H1 (cell line): ENCODE data around the gene OPCML. TPM values are rescaled to one million over a fixed set of nuclear protein-coding genes. Genes with fewer than 3 reads are reported as not detected.

Source experiments
- CTCF ChIA-PET: fragments of 300-600 bp; sonication (Branson Sonifier 250); formaldehyde crosslinking; loops from one replicate; lab custom pipeline; 2021; ENCODE audit not compliant: partially characterized antibody; lab: Charles Lee
- POLR2A ChIA-PET: fragments of 300-600 bp; sonication (Branson Sonifier 250); formaldehyde crosslinking; loops from one replicate; lab custom pipeline; 2021; ENCODE audit warnings: inconsistent platforms; ENCODE audit not compliant: partially characterized antibody; lab: Charles Lee
- DNase-seq, 2 experiments: peaks; one replicate each; pipeline versions ENCODE4 v3.0.0 to v3.0.0-alpha.2; 2010 to 2022; ENCODE audit warnings: low spot score in 2 of 2, low read depth in 1 of 2, mixed read lengths in 1 of 2
- FAIRE-seq: peaks from 2 replicates; lab custom pipeline; 2011; peaks lifted over from hg19 to GRCh38; lab: Jason Lieb, UNC
- H2AFZ ChIP-seq: 2 replicates; pipeline ENCODE4 v1.8.1; 2012; ENCODE audit warnings: low read length, inconsistent platforms
- H2AK5ac ChIP-seq: 2 replicates; pipeline ENCODE4 v1.6.1; 2013; ENCODE audit warnings: low read depth, low read length
- H2BK120ac ChIP-seq: replicated peaks from 2 replicates; pipeline ENCODE3; 2013; ENCODE audit warnings: low read depth, low read length, inconsistent platforms
- H2BK12ac ChIP-seq: 2 replicates; pipeline ENCODE4 v1.6.1; 2013; ENCODE audit warnings: low read depth, low read length
- H2BK15ac ChIP-seq: 2 replicates; pipeline ENCODE4 v1.6.1; 2013; ENCODE audit warnings: low read length
- H2BK20ac ChIP-seq: 2 replicates; pipeline ENCODE4 v1.6.1; 2013; ENCODE audit warnings: low read length
- H2BK5ac ChIP-seq: 2 replicates; pipeline ENCODE4 v1.6.1; 2013; ENCODE audit warnings: low read depth, low read length
- H3K14ac ChIP-seq: 2 replicates; pipeline ENCODE4 v1.6.1; 2013; ENCODE audit warnings: inconsistent platforms; ENCODE audit not compliant: insufficient read length
- H3K18ac ChIP-seq: 2 replicates; pipeline ENCODE4 v1.6.1; 2013; ENCODE audit warnings: low read length; ENCODE audit errors: extremely low read depth
- H3K23ac ChIP-seq: 2 replicates; pipeline ENCODE4 v1.6.1; 2013; ENCODE audit warnings: inconsistent platforms; ENCODE audit not compliant: insufficient read length
- H3K23me2 ChIP-seq: 2 replicates; pipeline ENCODE4 v1.6.1; 2013; ENCODE audit warnings: low read depth, low read length
- H3K27ac ChIP-seq: 2 replicates; pipeline ENCODE4 v1.6.1; 2011; ENCODE audit warnings: low read depth, low read length, inconsistent platforms
- H3K27me3 ChIP-seq, 4 experiments: replicated peaks in 1 of 4; 1 replicate in 1 of 4; 2 replicates in 3 of 4; pipeline versions ENCODE4 v1.6.1 to v1.8.1; 2011 to 2013; ENCODE audit warnings: low read length in 3 of 4, mild to moderate bottlenecking in 3 of 4, inconsistent platforms in 2 of 4, mixed read lengths in 2 of 4, moderate library complexity in 1 of 4; ENCODE audit not compliant: control insufficient read depth in 3 of 4, insufficient read depth in 3 of 4; ENCODE audit errors: extremely low read depth in 1 of 4
- H3K36me3 ChIP-seq, 4 experiments: 2 replicates each; pipeline versions ENCODE4 v1.6.1 to v1.8.1; 2011 to 2013; ENCODE audit warnings: mild to moderate bottlenecking in 4 of 4, low read length in 3 of 4, moderate library complexity in 2 of 4, control low read depth in 1 of 4, inconsistent platforms in 1 of 4; ENCODE audit not compliant: insufficient read depth in 4 of 4, control insufficient read depth in 2 of 4
- H3K4ac ChIP-seq: replicated peaks from 2 replicates; pipeline ENCODE3; 2013; ENCODE audit warnings: low read length, low read depth, mixed read lengths, inconsistent platforms; ENCODE audit not compliant: insufficient read length
- H3K4me1 ChIP-seq, 4 experiments: replicated peaks in 1 of 4; 1 replicate in 1 of 4; 2 replicates in 3 of 4; pipeline versions ENCODE4 v1.6.1 to v1.8.1; 2011 to 2013; ENCODE audit warnings: low read length in 3 of 4, inconsistent platforms in 2 of 4, mixed read lengths in 1 of 4; ENCODE audit not compliant: insufficient read depth in 4 of 4, control insufficient read depth in 3 of 4
- H3K4me2 ChIP-seq, 2 experiments: 2 replicates each; pipeline versions ENCODE4 v1.6.1 to v1.8.1; 2011 to 2013; ENCODE audit warnings: low read depth in 2 of 2, low read length in 2 of 2, control low read depth in 1 of 2, inconsistent platforms in 1 of 2, mild to moderate bottlenecking in 1 of 2; ENCODE audit not compliant: insufficient read depth in 1 of 2
- H3K4me3 ChIP-seq, 4 experiments: fragments of 200-600, 300-600 bp in 1 of 4; sonication (generic), shearing (Covaris generic), sonication (Bioruptor Twin) in 1 of 4; 2 replicates each; pipeline versions ENCODE4 v1.5.1 to v1.8.1; 2011 to 2016; ENCODE audit warnings: low read length in 4 of 4, low read depth in 3 of 4, control low read depth in 2 of 4, inconsistent platforms in 2 of 4, mild to moderate bottlenecking in 2 of 4, mixed read lengths in 1 of 4, moderate library complexity in 1 of 4; ENCODE audit not compliant: insufficient read depth in 2 of 4; ENCODE audit errors: extremely low read depth in 1 of 4
- H3K56ac ChIP-seq: replicated peaks from 2 replicates; pipeline ENCODE3; 2013; ENCODE audit warnings: low read depth, mild to moderate bottlenecking, mixed read lengths, low read length, inconsistent platforms; ENCODE audit not compliant: insufficient read length
- H3K79me1 ChIP-seq: 2 replicates; pipeline ENCODE4 v1.6.1; 2013; ENCODE audit warnings: low read depth, low read length, control low read depth
- H3K79me2 ChIP-seq, 2 experiments: 2 replicates each; pipeline versions ENCODE4 v1.6.1 to v1.8.1; 2012 to 2013; ENCODE audit warnings: low read length in 2 of 2, mild to moderate bottlenecking in 2 of 2, inconsistent platforms in 1 of 2; ENCODE audit not compliant: insufficient read depth in 2 of 2, control insufficient read depth in 1 of 2
- H3K9ac ChIP-seq, 4 experiments: replicated peaks in 1 of 4; 1 replicate in 1 of 4; 2 replicates in 3 of 4; pipeline versions ENCODE4 v1.6.1 to v1.8.1; 2011 to 2013; ENCODE audit warnings: low read depth in 3 of 4, low read length in 3 of 4, control low read depth in 2 of 4, mild to moderate bottlenecking in 2 of 4, moderate library complexity in 2 of 4, inconsistent platforms in 1 of 4; ENCODE audit errors: extremely low read depth in 1 of 4
- H3K9me3 ChIP-seq, 2 experiments: 2 replicates each; pipeline versions ENCODE4 v1.6.1 to v1.8.1; 2012 to 2013; ENCODE audit warnings: mild to moderate bottlenecking in 2 of 2, moderate library complexity in 2 of 2, control low read depth in 1 of 2, inconsistent platforms in 1 of 2, low read depth in 1 of 2, low read length in 1 of 2, mixed read lengths in 1 of 2; ENCODE audit not compliant: insufficient read depth in 2 of 2
- H4K20me1 ChIP-seq, 2 experiments: replicated peaks in 1 of 2; 2 replicates each; pipeline versions ENCODE3 to v1.8.1; 2011 to 2013; ENCODE audit warnings: inconsistent platforms in 2 of 2, low read length in 2 of 2, mild to moderate bottlenecking in 1 of 2; ENCODE audit not compliant: insufficient read depth in 2 of 2, control insufficient read depth in 1 of 2
- H4K5ac ChIP-seq: 2 replicates; pipeline ENCODE4 v1.6.1; 2013; ENCODE audit warnings: low read length, low read depth, mixed read lengths, inconsistent platforms; ENCODE audit not compliant: insufficient read length
- H4K8ac ChIP-seq: 2 replicates; pipeline ENCODE4 v1.8.0; 2013; ENCODE audit warnings: mild to moderate bottlenecking, moderate library complexity, low read length, inconsistent platforms; ENCODE audit not compliant: insufficient read depth; ENCODE audit errors: extremely low read depth
- H4K91ac ChIP-seq: replicated peaks from 2 replicates; pipeline ENCODE3; 2013; ENCODE audit warnings: low read length, mixed read lengths, inconsistent platforms; ENCODE audit not compliant: insufficient read length
- KDM1A ChIP-seq: fragments of 200-600, 300-600 bp; sonication (generic); IDR thresholded peaks from 2 replicates; pipeline ENCODE4 v1.7.1; 2016; ENCODE audit warnings: mild to moderate bottlenecking, low read length, borderline replicate concordance
- WGBS, 2 experiments: shearing (Covaris generic) in 1 of 2; methylation state at CpG; one replicate each; pipeline versions ENCODE4 v1.1.6 to v1.1.7; 2013 to 2015; ENCODE audit warnings: low lambda C conversion rate in 2 of 2, mixed read lengths in 2 of 2, inconsistent platforms in 1 of 2, low coverage in 1 of 2, missing lambda C conversion rate in 1 of 2; ENCODE audit not compliant: insufficient replicate concordance in 2 of 2, insufficient coverage in 1 of 2, insufficient read length in 1 of 2; ENCODE audit errors: extremely low coverage in 1 of 2, missing lambda C conversion rate in 1 of 2; 5-methylcytosine and 5-hydroxymethylcytosine counted together
- polyA plus RNA-seq, 7 experiments: library from polyadenylated mRNA; depleted of rRNA in 3 of 7; stranded (reverse) in 5 of 7; unstranded in 2 of 7; fragments of >200 nt in 5 of 7; fragments of 200-250 nt in 2 of 7; gene quantifications; 1 replicate in 5 of 7; 2 replicates in 1 of 7; 4 replicates in 1 of 7; pipeline versions ENCODE4 v1.2.1 to v1.2.3, GENCODE V29; 2011 to 2013; ENCODE audit warnings: missing spikeins in 2 of 7, mixed read lengths in 2 of 7
- total RNA-seq: library from RNA; stranded (reverse); fragmentation: NEBNext Ultra II Directional; extraction: Animal tissue kit (Norgen Biotek cat#: 25700); gene quantifications from 2 replicates; pipeline ENCODE4 v1.2.1, GENCODE V29; 2021

The OPCML gene
- total and polyA plus RNA-seq, 2 of the 8 experiments (the other 6 are each of a cell fraction or from before 2014, with no cell fraction given), result 2.3 to 3.1 TPM

DNA sequence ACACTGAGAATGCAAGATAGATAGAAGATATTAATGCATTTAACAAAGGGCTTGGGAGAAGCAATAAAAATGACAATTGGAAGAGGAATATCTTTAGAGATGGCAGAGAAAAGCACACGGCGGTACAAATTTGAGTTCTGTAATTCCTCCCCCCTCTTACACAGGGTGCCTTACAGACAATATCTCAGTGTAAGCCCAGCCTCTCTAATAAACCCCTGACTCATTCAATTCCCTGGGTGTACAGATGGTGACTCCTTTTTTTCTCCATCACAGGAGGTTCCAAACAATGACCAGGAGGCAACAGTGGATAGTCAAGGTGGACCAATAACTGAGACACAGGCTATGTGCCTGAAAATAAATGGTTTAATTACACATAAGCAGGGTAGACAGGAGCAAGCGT, 598.6 kb downstream of the OPCML start:
- H3K9me3 ChIP-seq, result no peaks in the 10 kb centered on the region
- TF ChIP-seq KDM1A, result no peak
- CTCF ChIA-PET, result no interaction called here
- no peak overlapping the region for H2BK12ac ChIP-seq
- no peak overlapping the region for H3K27ac ChIP-seq
- DNase-seq, result no peak
- H4K20me1 ChIP-seq, result no peaks in the 10 kb centered on the region
- H2BK15ac ChIP-seq, result no peak overlapping the region
- H3K4me3 ChIP-seq, result no peak overlapping the region
- no peak overlapping the region for H2AK5ac ChIP-seq
- H3K23ac ChIP-seq, result no peak overlapping the region
- no peaks in the 10 kb centered on the region for H3K79me2 ChIP-seq
- H2BK120ac ChIP-seq, result no peak overlapping the region
- no peak overlapping the region for H3K14ac ChIP-seq
- POLR2A ChIA-PET, result no interaction called here
- peaks cover 2% of the 10 kb centered on the region; the same call in 1 of the 2 replicates for H3K23me2 ChIP-seq
- H4K5ac ChIP-seq, result no peak overlapping the region
- H4K8ac ChIP-seq, result no peak overlapping the region
- H3K56ac ChIP-seq, result no peak overlapping the region
- no peak overlapping the region for H3K9ac ChIP-seq
- no peak overlapping the region for H2AFZ ChIP-seq
- H3K79me1 ChIP-seq, result no peaks in the 10 kb centered on the region
- WGBS, 2 experiments, result 90% methylated on average over 3 of the region's 3 CpGs; no CpG with 5 or more reads in 1 of the 2 experiments
- H3K4me1 ChIP-seq, result peaks cover 0 to 4% (median 1%) of the 10 kb centered on the region in 4 experiments; a peak in 5 of 7 replicates
- H4K91ac ChIP-seq, result no peak overlapping the region
- no peaks in the 10 kb centered on the region for H3K36me3 ChIP-seq
- no peak overlapping the region for H3K18ac ChIP-seq
- H3K4me2 ChIP-seq, result no peak overlapping the region
- no peak overlapping the region for H2BK20ac ChIP-seq
- H3K4ac ChIP-seq, result no peak overlapping the region
- peaks cover 0 to 1% (median 0%) of the 10 kb centered on the region in 4 experiments; a peak in 1 of 7 replicates for H3K27me3 ChIP-seq
- FAIRE-seq, result no peak
- no peak overlapping the region for H2BK5ac ChIP-seq
